Measurements from ENCODE around the gene OSBPL9.

GRCh38 chr1:51664421-51665240 lies 47.7 kb downstream of the OSBPL9 start:
- TF ChIP-seq CTCF (optimal IDR thresholded peaks at IDR 0.05 in 1 of 3, IDR thresholded peaks at IDR 0.05 in 1 of 3, conservative IDR thresholded peaks at IDR 0.05 in 1 of 3; ENCODE audit: extremely low read depth in 1 of 3, insufficient read depth in 2 of 3, low read length in 3 of 3) = no peak
- no peak for TF ChIP-seq EZH2 (IDR thresholded peaks at IDR 0.05; ENCODE audit: low read length)

Measured in keratinocyte (primary cell).